Measurements from ENCODE around the gene MEMO1.

Gene MEMO1

DNA sequence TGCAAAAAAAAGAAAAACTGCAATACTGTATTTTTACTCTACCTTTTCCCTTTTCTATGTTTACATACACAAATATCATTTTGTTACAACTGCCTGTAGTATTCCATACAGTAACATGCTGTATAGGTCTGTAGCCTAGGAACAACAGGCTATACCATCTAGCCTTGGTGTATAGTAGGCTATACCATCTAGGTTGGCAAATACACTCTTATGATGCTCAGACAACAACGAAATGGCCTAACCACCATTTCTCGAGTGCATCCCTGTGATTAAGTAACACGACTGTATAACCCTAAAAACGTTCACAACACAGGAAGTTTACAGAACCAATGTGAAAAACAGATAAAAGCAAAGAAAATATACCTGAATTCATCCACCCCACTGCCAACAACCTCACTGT, 64.0 kb downstream of the MEMO1 start:
- Histone ChIP-seq H3K4me2 (ENCODE audit: low read length) (no peak overlapping the region), H3K4me3 (ENCODE audit: low read length) (no peak overlapping the region), H3K27me3 (ENCODE audit: control insufficient read depth, low read length) (no peaks in the 10 kb centered on the region), H3K9me3 (ENCODE audit: control insufficient read depth, insufficient read depth, low read length) (no peaks in the 10 kb centered on the region), H3K4me1 (ENCODE audit: control insufficient read depth, low read length) (peaks cover 5% of the 10 kb centered on the region), H3K9me2 (replicated peaks; ENCODE audit: control insufficient read depth, low read length) (no peaks in the 10 kb centered on the region), H3F3A (ENCODE audit: control insufficient read depth, insufficient read depth) (no peaks in the 10 kb centered on the region; the same call in 1 of the 2 replicates), H3K79me2 (ENCODE audit: control insufficient read depth, low read length) (peaks cover 85% of the 10 kb centered on the region), H3K27ac (ENCODE audit: low read depth, low read length) (no peak overlapping the region), H4K20me1 (ENCODE audit: control insufficient read depth, insufficient read depth, low read depth, low read length) (peaks cover 5% of the 10 kb centered on the region; the same call in 1 of the 2 replicates), H3K36me3 (ENCODE audit: control insufficient read depth, low read length) (peaks cover 19% of the 10 kb centered on the region)
- TF ChIP-seq EZH2phosphoT487 (IDR thresholded peaks at IDR 0.05; ENCODE audit: borderline replicate concordance, low read length), result no peak
- TF ChIP-seq, protein P1, sequence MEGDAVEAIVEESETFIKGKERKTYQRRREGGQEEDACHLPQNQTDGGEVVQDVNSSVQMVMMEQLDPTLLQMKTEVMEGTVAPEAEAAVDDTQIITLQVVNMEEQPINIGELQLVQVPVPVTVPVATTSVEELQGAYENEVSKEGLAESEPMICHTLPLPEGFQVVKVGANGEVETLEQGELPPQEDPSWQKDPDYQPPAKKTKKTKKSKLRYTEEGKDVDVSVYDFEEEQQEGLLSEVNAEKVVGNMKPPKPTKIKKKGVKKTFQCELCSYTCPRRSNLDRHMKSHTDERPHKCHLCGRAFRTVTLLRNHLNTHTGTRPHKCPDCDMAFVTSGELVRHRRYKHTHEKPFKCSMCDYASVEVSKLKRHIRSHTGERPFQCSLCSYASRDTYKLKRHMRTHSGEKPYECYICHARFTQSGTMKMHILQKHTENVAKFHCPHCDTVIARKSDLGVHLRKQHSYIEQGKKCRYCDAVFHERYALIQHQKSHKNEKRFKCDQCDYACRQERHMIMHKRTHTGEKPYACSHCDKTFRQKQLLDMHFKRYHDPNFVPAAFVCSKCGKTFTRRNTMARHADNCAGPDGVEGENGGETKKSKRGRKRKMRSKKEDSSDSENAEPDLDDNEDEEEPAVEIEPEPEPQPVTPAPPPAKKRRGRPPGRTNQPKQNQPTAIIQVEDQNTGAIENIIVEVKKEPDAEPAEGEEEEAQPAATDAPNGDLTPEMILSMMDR (IDR thresholded peaks at IDR 0.05; ENCODE audit: low read depth, low read length, poor library complexity, severe bottlenecking), result no peak

DNA sequence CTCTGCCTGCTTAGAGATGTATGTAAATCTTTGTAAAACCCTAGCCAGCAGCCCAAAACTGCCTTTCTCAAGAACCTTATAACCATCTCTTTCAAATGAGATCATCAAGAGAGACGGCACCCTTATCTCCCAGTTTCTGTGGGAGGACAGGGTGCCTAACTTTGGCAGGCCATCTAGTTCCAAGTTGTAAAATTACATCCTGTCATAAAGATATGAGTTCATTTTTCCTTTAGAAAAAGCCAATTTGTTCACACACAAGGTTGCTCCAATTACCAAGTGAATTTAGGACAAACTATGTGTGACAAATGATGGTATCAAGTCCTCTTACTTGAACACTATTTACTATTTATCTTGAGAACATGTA, 65.3 kb downstream of the MEMO1 start:
- Histone ChIP-seq H3F3A (ENCODE audit: control insufficient read depth, insufficient read depth) (no peaks in the 10 kb centered on the region), H3K79me2 (ENCODE audit: control insufficient read depth, low read length) (peaks cover 82% of the 10 kb centered on the region), H3K36me3 (ENCODE audit: control insufficient read depth, low read length) (peaks cover 22% of the 10 kb centered on the region), H3K4me3 (ENCODE audit: low read length) (no peak overlapping the region), H3K9me2 (replicated peaks; ENCODE audit: control insufficient read depth, low read length) (no peaks in the 10 kb centered on the region), H4K20me1 (ENCODE audit: control insufficient read depth, insufficient read depth, low read depth, low read length) (peaks cover 5% of the 10 kb centered on the region; the same call in 1 of the 2 replicates), H3K4me1 (ENCODE audit: control insufficient read depth, low read length) (peaks cover 5% of the 10 kb centered on the region), H3K4me2 (ENCODE audit: low read length) (no peak overlapping the region), H3K9me3 (ENCODE audit: control insufficient read depth, insufficient read depth, low read length) (no peaks in the 10 kb centered on the region), H3K27ac (ENCODE audit: low read depth, low read length) (no peak overlapping the region), H3K27me3 (ENCODE audit: control insufficient read depth, low read length) (no peaks in the 10 kb centered on the region)
- TF ChIP-seq, protein P1 (IDR thresholded peaks at IDR 0.05; ENCODE audit: low read depth, low read length, poor library complexity, severe bottlenecking), result no peak

DNA sequence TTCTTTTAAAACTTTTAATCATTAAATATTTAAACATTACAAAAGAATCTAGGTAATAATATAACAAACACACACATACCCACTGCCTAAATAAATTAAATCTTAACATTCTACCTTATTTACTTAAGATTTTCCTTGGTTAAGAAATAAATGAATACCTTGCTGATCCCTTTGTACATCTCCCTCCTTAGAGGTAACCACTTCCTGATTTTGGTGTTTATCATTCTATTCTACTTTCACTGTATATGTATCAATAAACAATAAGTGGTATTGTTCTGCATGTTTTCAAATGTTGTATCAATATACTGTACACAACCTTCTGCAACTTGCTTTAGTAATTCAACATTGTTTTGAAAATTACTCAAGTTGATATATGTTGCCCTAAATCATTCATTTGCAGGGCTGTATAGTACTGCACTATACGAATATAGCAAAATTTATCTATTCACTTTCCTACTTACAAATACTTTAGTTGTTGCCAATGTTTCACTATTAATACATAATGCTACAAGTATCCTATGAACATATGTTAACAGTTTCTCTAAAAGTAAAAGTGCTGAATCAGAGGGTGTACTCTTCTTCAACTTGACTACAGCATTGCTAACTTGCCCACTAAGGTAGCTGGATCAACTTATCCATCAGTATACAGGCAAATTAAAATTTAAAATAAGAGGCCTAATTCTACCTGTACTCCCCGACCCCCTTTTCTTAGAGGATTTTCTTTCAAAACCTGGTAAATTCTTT, 65.8 kb downstream of the MEMO1 start:
- H3K79me2 ChIP-seq (ENCODE audit: control insufficient read depth, low read length), result peaks cover 82% of the 10 kb centered on the region
- peaks cover 5% of the 10 kb centered on the region; the same call in 1 of the 2 replicates for H4K20me1 ChIP-seq (ENCODE audit: control insufficient read depth, insufficient read depth, low read depth, low read length)
- H3K27ac ChIP-seq (ENCODE audit: low read depth, low read length), result no peak overlapping the region
- no peaks in the 10 kb centered on the region for H3K9me3 ChIP-seq (ENCODE audit: control insufficient read depth, insufficient read depth, low read length)
- H3F3A ChIP-seq (ENCODE audit: control insufficient read depth, insufficient read depth), result no peaks in the 10 kb centered on the region
- no peak for TF ChIP-seq EZH2phosphoT487 (IDR thresholded peaks at IDR 0.05; ENCODE audit: borderline replicate concordance, low read length)
- TF ChIP-seq, protein P1 (IDR thresholded peaks at IDR 0.05; ENCODE audit: low read depth, low read length, poor library complexity, severe bottlenecking), result no peak
- H3K4me3 ChIP-seq (ENCODE audit: low read length), result no peak overlapping the region
- no peak overlapping the region for H3K4me2 ChIP-seq (ENCODE audit: low read length)
- no peaks in the 10 kb centered on the region for H3K27me3 ChIP-seq (ENCODE audit: control insufficient read depth, low read length)
- H3K9me2 ChIP-seq (replicated peaks; ENCODE audit: control insufficient read depth, low read length), result no peaks in the 10 kb centered on the region
- H3K36me3 ChIP-seq (ENCODE audit: control insufficient read depth, low read length), result peaks cover 22% of the 10 kb centered on the region
- peaks cover 5% of the 10 kb centered on the region for H3K4me1 ChIP-seq (ENCODE audit: control insufficient read depth, low read length)
